Stimulated activated CD8-positive, alpha-beta memory T cell treated with anti-CD3 and anti-CD28 coated beads, Interleukin-4, amount 100 ng/mL, for 24 hours (primary cell): ENCODE data around the gene HOXA4.

ENCODE experiments used
- DNase-seq: peaks from one replicate; pipeline ENCODE4 v3.0.0-alpha.2; 2020; ENCODE audit warnings: low read depth

The HOXA4 gene

DNA sequence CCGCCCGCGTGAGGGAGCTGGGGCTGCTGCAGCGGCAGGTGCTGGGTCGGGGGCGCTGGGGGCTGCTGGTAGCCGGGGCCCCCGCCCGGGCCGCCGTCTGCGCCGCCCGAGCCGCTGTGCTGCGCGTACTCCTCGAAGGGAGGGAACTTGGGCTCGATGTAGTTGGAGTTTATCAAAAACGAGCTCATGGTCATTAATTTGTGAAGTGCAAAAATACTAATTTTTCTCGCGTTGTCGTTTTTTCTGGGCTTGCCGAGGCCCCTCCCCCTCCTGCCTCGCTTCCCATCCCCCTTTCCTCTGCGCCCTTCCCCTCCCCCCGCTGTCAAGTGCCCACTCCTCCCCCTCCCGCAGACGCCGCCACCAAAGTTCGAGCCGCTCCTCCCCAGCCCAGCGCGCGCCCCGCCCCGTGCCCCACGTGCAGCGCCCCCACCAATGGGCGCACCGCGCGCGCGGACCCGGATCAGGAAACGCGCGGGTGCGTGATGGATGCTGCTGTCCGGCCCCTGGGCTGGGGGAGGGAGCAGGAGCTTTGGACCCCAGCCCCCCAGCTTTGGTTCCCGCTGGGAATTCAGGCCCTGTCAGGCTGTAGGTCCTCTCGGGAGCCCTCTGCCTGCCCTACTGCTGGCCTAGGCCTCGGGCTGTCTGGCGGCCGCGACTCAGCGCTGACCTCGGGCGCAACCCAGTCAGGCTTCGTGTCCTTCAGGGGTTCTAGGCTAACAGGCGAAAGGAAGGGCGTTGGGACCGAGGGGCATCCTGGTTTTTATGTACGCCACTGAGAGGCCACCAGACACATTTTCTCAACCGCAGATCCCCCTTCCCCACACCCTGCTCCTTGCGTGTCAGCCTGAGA lies at the start of gene HOXA4:
HOXA4 (minus strand) TSS at position 218 of the 850 bp plus-strand sequence; CDS start at position 194, 24 bp downstream.
- peak; percentile 69 for DNase-seq

DNA sequence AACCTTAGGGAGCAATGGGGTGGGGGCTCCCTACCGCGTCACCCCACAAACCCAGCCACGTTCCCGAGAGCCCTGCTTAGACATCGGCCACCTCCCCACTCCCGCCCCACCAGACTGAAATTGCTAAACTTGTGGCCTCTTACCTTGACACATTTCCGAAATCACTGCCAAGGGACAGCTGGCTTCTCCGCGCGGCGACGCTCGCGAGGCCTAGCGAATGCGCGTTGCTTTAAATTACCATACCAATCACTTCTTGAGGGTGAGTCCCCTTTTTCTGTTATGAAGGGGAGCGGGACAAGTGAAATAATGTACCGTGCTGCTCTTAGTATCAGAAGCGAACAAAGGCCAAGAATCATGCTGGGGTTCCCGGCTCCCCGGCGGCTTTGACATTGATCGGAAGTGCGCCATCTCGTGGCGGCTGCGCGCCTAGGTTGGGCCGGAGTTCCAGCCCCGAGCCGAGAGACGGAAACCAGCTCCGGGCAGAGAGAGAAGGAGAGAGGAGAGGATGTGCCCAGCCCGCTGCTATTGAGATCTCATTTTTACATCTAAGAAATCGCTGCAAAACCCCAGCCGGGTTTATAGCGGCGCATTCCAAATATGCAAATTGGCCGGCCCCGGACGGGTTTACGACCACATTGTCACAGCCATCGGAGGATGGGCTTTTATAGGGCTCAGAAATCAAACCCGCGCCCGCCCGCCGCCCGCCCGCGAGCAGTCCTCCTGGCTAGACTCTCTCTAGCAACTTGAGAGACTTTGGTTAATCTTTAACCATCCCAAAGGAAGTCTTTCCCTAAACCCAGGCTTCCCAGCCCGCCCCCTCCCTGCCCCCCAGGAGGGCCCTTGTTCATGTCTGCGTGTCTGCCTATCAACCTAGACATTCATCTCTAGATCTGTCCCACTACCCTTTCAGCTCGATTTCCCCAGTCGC lies 49.2 kb upstream of the HOXA4 start:
- peak; percentile 38 for DNase-seq

DNA sequence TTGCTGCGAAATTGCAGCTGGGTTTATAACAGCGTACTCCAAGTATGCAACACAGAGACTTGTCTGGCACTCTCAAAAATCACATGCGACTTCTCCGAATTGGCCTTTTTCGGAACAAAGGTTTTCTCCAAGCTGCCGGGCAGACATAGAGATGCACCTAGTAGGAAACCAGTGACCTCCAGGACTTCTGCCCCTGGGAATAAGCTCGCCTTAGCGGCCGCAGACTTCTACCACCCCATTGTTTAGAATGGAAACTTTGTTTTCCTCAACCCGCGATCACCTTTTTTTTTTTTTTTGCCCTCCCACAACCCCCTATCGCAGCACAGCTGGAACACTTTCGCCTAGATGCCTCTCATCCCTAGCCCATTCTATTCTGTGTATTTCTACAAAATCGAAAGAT lies 48.5 kb upstream of the HOXA4 start:
- DNase-seq: no peak

DNA sequence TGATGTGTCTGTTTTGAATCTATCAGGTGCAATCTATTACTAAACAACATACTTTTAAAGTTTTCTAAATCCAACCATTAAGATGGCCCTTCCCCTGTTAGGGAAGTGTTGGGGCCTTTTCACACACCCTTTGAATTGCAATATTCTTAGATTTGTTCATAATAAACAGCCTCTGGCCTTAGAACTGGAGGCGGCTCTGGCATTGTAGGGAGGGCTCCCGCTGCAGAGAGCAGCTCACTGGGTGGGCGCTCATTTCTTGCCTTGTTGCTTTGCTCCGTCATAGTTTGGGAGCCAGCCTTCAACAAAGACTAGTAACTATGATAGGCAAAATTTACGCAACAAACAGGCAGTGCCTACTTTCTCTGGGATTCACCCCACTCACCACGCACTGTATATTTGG lies 47.8 kb upstream of the HOXA4 start:
- no peak for DNase-seq

DNA sequence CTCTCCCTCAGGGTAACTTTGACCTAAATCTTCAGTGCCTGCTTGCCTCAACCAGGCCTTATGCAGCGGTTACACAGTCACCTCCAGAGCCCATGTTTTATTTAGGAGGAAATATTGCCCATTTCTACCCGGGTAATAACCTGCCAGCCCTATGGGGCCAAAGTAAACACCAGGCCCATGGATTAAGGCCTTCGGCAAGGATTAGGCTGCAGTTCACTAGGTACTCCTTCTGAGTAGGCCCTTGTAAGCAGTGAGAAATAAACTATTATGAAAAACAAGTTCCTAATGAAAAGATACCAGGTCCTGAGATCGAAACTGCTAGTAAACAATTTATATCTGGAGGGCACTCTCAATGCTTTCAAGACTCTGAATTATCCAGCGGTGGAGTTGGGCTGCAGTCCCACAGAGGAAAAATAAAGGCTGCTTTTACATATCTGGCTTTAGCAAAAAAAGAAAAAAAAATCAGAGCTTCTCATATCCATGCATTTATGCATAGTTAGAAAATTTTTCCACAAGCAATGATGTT lies 47.3 kb upstream of the HOXA4 start:
- DNase-seq: no peak

DNA sequence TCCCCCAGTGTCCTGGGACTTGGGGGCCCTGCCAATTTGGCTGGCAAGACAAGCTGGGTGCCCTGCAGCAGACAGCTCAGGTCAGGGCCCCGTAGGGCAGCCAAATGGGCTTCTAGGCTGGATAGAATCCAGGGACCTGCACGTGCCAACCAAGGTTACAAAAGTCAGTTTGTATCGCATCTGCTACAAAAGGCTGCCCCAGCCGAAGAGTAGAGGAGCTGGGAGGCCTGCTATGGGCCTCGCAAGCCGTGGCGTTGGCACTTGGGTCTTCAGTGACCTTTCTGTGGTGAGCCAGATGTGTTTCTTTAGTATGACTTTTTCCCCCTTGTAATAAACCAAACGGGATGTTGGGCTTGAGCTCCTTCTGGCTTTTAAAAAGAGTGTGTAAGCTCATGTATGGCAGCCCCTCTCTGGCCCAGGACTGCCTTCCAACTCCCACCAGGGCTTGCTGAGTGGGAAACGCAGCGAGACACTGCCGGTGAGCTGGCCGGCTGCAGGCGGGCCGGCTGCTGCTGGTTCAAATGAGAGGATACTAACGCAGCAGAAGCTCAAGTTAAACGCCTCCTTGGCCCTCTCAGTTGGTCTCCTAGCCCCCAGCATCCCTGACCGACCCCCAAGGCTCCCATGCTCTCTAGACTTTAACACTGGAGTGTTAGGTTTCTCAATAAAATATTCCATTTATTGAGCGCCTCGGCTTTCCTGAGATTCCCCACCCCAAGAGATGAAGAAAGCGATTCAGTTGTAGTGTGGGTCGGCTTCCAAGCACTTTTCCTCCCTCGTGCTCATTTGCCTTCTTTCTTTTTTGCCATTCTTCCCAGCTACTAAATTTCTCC lies 46.6 kb upstream of the HOXA4 start:
- DNase-seq: no peak

DNA sequence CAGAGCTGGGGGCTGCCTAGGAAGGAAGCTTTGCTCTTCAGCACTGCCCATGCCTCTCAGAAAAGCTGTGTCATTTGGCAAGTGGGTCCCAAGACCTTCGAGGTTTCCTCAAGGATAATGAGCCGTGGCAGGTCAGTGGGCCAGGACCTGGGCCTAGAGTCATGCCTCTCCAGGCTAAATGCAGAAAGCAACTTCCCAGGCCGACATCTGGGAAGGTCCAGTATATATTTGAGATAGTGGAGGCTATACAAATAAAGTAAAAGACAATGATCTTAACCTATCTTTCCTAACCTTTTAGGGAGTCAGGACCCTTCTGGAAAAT lies 45.9 kb upstream of the HOXA4 start:
- DNase-seq: no peak

DNA sequence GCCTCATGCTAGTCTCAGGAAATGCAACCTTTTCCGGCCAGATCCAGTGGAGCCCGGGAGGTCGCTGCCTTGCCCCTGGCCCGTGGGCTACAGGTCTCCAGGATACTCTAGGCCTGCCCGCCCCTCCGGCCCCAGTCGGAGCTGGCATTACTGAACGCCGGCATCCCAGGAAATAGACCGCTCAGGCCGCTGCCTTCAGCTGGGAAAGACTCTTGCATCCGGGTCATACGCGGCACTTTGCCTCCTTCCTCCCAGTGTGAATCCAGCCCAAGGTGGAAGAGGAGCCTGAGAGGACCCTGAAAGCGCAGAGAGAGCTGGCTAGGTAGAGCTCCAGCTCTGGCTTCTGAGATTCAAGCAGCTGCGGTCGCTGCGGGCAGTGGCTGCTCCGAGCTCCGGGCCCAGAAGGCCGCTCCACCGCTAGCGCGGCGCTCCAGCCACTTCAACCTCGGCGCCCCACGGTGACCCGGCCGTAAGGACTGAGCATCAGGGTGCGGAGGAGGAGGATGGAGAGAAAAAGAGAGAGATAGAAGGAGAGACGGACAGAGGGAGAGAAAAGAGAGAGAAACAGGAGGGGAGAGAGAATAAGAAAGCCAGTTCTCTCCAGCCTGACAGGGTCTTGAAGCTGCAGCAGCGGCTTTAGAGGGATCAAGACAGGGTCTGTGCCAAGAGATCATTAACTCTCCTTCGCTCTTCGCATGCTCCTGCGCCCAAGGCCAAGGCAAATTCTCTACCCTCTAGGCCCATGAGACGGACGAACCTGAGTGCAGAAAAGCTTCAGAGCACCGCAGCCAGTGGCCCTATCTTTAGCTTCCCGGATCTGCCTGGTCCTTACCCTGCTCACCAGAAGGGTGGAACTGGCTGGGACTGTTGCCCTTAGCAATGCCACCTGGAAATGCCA lies 45.3 kb upstream of the HOXA4 start:
- DNase-seq: no peak

DNA sequence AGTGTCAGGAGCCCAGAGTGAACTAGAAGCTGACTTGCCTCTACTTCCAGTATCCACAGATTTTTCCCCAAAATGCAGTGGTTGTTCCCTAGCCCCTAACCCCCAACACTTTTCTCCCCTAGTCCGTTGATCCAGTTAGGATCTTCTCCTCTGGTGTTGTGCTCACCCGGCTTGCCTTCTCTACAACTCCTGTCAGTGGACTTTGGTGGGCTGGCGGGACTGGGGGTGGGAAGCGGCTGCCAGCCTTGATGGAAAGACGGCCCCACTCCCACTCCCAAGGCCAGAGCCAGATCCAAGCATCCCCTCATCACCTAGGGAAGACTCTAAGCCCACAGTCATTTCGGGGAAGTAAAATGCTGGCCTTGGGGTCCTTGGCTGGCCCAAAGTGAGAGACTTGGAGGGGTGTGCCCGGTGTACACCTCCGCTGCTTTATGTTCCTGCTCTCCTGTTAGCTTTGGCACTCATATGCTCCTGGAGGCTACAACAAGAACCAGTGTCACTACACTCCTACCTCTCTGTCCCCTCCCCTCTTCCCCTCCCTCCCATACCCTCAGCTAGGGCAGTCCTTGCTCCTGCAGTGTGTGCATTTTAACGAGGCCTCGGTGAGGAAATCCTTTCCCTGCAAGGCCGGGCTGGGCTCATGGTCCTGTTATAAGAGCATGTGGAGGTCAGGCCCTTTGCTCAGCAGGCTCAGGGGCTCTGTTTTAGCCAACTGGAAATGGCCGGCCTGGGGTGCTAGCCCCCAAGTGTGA lies 44.5 kb upstream of the HOXA4 start:
- DNase-seq: no peak

DNA sequence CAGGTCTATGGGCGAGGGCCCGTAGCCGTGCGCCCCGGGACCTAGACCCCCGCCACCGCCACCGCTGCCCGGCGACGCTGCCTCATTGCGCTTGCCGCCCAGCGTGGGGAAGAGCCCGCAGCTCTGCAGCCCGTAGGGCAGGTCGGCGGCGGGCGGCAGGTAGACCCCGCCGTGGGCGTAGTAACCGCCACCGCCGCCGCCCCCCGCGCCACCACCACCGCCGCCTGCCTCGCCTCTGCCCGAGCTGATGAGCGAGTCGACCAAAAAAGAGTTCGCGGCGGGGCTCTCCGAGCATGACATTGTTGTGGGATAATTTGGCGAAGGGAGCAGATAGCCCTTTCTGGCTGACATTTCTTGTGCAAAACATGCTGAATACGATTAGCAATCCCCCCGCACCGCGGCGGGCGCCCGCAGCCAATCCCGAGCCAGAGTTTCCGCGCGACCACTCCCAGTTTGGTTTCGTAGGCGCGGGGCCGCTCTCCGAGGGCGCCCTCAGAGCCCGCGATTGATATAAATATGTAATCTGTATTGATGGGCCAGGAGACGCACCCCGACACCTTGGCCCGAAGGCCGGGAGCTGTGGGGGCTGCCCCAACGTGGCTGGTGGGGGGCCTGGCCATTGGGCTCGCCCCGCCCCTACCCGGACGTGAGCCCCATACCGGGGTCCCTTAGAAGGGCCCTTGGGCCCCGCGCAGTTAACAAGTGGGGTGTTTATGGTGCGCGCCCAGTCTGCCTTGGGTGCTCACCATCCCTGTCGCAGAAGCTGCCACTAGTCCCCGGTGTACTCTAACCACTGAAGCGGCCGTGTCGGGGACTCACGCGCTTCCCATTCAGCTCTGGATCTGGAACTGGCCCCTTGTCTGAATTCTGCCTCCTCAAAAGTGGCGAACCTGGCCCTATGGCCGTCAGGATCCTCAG lies 43.7 kb upstream of the HOXA4 start, which contains the start of gene HOXA10:
HOXA10 (minus strand) TSS at position 365 of the 918 bp plus-strand sequence; CDS start at position 351, 14 bp downstream.
- DNase-seq: no peak

DNA sequence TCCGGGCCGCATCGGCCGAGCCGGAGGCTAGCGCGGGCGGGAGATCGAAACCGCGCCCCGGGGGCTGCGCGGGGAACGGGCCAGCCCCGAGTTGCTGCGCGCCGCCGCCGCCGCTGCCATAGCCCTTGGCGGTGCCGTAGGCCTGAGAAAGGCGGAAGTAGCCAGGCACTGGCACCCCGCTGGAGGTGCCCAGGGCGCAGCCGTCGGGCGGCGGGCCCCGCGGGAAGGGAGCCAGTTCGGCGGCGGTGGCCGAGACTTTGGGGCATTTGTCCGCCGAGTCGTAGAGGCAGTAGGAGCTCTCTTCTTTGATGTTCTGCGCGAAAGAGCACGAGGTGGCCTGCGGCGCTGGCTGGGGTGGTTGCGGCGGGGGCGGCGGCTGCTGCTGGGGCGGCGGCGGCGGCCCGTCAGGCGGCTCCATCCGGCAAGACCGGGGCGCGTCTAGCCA lies 43.0 kb upstream of the HOXA4 start:
- no peak for DNase-seq

DNA sequence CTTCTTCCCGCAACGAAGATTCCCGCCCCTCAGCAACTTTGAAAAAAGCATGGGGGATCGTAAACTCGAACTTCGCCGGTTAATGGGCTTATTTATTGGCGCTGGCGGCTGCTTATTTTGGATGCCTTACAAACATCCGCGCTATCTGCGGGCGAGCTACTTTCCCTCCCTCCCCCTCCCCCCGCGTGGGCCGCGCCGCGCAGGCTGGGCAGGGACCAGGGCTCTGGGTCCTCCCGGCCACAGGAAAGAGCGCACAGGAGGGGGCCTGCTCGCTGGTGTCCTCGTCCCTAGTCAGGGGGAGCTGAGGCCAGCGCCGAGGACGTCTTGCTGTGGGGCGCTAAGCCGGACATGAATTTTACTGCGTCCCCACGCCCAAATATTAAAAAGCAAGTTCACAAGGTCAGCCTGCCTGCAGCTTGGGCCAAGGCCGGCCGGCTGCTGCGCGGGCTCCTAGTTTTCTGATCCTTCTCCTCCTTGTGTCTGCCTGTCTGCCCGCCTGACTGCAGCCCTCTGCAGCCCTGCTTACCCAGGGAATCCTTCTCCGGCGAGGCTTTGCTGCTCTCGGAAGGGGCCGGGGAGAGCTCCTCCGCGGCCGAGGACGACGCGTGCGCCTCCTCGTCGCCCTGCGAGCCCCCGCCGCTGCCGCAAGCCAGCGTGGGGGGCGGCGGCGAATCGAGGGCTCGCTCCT lies 42.4 kb upstream of the HOXA4 start:
- no peak for DNase-seq

DNA sequence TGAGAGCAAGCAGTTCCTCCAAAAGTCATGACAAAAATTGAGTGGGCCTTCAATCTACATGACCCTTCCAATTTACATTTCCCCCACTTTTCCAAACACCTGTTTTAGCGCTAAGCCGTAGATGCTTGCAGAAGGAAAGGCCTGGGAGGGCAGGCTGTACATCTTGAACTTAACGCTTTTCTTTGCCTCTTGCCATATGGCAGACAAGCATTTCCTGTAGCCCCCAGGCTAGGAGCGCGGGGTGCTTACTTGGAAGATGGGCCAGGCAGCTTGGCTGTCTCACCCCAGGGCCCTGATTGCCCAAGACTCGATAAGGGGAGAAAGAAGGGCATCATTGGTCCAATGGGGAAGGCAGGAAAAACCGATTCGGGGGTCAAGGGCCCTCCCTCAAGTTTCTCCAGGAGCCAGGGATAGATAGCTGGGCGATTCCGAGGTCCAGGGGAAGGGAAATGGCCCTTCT lies 41.8 kb upstream of the HOXA4 start:
- DNase-seq: no peak

DNA sequence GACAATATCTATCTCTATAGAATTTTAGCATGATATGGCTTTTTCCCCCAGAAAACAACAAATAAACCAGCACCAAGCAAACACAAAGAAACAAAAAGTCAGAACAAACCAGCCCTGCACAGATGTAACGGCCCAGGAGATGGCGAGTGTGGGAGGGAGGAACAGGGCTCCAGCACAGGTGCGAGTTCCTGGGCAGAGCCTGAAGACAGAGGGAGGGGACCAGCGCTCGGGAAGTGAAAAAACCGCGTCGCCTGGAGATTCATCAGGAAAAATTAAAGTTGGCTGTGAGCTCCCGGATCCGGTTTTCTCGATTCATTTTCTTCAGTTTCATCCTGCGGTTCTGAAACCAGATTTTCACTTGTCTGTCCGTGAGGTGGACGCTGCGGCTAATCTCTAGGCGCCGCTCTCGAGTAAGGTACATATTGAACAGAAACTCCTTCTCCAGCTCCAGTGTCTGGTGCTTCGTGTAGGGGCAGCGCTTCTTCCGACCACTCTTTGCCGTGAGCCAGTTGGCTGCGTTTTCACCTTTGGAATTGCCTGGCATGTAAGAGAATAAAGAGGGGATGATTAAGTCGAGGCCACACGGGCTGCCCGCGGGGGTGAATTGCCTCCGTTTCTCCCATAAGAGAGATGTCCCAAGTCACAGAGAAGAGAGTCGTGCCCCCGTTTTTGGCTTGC lies 41.2 kb upstream of the HOXA4 start:
- DNase-seq: no peak

DNA sequence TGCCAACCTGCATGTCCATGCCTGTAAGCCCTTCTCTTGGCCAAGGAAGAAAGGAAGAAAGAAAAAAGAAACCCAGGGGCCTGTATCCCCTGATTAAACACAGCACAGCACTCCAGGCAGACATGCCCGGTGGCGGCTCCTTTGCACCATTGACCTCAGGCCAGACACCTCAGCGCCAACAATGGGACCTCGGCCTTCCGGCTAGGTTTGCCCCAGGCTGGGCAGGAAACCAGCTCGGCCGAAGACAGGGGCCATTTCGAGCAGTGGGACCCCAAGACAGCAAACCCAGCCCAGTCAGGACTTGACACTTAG lies 40.7 kb upstream of the HOXA4 start:
- DNase-seq: no peak

DNA sequence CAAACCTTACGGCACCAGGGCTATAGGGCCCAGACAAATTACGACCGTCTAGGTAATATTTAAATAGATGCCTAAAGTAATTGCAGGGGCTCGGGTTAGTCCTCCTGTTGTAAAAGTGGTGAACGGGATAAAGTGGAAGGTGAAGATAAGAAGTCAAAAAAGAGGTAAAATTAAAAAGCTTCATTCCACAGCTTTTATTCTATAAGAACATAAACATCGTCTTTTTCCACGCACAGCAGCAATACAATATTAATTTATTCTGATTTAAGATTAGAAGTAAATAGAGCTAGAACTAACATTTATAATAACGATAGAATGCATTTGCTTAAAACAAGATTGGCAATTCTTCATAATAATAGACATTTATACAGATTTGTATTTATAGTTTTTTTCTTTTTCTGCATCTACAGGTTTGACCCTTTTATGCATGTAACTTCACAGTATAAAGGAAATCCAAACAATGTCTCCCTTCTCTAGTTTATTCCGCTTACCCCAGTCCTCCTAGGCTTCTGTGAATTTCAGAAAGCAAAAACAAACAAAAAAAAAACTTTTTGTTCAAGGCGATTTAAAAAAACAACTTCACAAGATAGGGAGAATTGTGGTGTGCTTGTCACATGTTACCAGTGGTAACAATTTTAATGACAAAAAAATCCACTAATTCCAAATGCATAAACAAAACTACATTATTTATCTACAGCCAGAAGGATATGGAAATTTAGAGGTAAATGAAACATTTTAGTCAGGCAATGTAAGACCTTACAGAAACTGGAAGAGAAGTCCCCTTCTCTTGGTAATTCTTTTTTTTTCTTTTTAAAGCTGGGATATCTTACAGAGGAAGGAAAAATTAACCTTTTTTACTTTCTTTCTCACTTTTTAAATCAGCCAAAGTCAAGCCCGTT lies 40.1 kb upstream of the HOXA4 start:
- no peak for DNase-seq
